Measurements from ENCODE around the gene ADK. TPM values are rescaled to one million over a fixed set of nuclear protein-coding genes. Genes with fewer than 3 reads are reported as not detected.

The ADK gene
- total and polyA plus RNA-seq, 2 experiments from 2014 or later = 39.9 to 53.0 TPM

DNA sequence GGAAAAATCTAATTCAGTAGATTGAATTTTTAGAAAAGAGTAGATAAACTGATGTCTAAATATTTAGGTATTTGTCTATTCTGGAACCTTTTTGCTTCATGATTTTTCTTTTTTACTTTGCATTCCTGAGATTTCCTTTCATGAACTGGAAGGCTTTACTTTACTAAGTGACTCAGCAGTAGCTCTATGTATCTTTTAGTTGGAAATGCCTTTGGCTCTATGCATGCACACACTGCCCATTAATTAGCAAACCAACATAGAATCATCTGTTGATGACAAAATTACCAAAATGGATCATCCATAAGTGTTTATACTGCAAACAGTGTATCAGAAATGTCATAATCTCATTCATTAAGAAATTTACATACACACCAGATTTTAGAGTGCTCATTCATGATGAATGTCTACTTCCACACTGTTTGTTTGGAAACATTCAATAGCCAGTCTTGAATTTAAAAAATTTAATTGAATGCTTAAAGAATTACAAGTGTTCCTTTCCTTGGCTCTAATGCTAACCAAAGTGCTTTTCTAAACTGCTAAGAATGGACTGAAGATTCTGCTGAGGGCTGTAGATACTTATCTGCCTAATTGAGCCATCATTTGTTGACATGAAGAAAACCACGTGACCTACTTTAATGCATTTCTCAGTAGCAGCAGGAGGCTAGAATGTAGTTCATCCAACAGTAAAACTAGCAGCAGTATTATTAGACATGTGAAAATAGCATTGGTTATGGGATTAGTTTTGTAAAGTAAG lies 282.0 kb downstream of the ADK start:
- Histone ChIP-seq H3K4me3 (no peak overlapping the region), H3F3A (replicated peaks; ENCODE audit: low read depth) (no peaks in the 10 kb centered on the region), H3K36me3 (ENCODE audit: insufficient read depth) (no peaks in the 10 kb centered on the region), H3K27me3 (ENCODE audit: insufficient read depth) (no peaks in the 10 kb centered on the region), H3K27ac (ENCODE audit: low read depth) (0 out of 2 replicates have a peak overlapping the region, but pooled peaks have one; percentile 11), H2AFZ (no peak overlapping the region), H3K9me2 (ENCODE audit: insufficient read depth) (no peaks in the 10 kb centered on the region), H4K20me1 (replicated peaks; ENCODE audit: insufficient read depth) (no peaks in the 10 kb centered on the region), H3K4me1 (ENCODE audit: insufficient read depth) (peaks cover 17% of the 10 kb centered on the region), H3K79me2 (replicated peaks; ENCODE audit: insufficient read depth) (no peaks in the 10 kb centered on the region), H3K4me2 (no peak overlapping the region)
- Mint-ChIP-seq H3K9me3 (no peaks in the 10 kb centered on the region), H3K36me3 (ENCODE audit: low read depth) (peaks cover 4% of the 10 kb centered on the region; the same call in 1 of the 3 replicates), H3K27ac (peak overlapping the region; percentile 88), H3K27me3 (ENCODE audit: insufficient read depth, low read depth, poor library complexity) (peaks cover 4% of the 10 kb centered on the region), H3K4me3 (no peak overlapping the region), H3K4me1 (peaks cover 23% of the 10 kb centered on the region)
- no peak for DNase-seq (ENCODE audit: low spot score)
- no peak for ATAC-seq
- no peak for TF ChIP-seq CREB1 (CRISPR knock-in tag; IDR thresholded peaks at IDR 0.05; ENCODE audit: low read depth)
- TF ChIP-seq EZH2 (IDR thresholded peaks at IDR 0.05; ENCODE audit: low read depth, unreplicated experiment) = no peak
- TF ChIP-seq ZNF114 (CRISPR knock-in tag; IDR thresholded peaks at IDR 0.05) = no peak
- no peak for TF ChIP-seq CTCF (conservative IDR thresholded peaks at IDR 0.05; ENCODE audit: low read depth in 2 of 2)
- no peak for TF ChIP-seq STAT1 (IDR thresholded peaks at IDR 0.05; ENCODE audit: unreplicated experiment)
- TF ChIP-seq, protein P1, sequence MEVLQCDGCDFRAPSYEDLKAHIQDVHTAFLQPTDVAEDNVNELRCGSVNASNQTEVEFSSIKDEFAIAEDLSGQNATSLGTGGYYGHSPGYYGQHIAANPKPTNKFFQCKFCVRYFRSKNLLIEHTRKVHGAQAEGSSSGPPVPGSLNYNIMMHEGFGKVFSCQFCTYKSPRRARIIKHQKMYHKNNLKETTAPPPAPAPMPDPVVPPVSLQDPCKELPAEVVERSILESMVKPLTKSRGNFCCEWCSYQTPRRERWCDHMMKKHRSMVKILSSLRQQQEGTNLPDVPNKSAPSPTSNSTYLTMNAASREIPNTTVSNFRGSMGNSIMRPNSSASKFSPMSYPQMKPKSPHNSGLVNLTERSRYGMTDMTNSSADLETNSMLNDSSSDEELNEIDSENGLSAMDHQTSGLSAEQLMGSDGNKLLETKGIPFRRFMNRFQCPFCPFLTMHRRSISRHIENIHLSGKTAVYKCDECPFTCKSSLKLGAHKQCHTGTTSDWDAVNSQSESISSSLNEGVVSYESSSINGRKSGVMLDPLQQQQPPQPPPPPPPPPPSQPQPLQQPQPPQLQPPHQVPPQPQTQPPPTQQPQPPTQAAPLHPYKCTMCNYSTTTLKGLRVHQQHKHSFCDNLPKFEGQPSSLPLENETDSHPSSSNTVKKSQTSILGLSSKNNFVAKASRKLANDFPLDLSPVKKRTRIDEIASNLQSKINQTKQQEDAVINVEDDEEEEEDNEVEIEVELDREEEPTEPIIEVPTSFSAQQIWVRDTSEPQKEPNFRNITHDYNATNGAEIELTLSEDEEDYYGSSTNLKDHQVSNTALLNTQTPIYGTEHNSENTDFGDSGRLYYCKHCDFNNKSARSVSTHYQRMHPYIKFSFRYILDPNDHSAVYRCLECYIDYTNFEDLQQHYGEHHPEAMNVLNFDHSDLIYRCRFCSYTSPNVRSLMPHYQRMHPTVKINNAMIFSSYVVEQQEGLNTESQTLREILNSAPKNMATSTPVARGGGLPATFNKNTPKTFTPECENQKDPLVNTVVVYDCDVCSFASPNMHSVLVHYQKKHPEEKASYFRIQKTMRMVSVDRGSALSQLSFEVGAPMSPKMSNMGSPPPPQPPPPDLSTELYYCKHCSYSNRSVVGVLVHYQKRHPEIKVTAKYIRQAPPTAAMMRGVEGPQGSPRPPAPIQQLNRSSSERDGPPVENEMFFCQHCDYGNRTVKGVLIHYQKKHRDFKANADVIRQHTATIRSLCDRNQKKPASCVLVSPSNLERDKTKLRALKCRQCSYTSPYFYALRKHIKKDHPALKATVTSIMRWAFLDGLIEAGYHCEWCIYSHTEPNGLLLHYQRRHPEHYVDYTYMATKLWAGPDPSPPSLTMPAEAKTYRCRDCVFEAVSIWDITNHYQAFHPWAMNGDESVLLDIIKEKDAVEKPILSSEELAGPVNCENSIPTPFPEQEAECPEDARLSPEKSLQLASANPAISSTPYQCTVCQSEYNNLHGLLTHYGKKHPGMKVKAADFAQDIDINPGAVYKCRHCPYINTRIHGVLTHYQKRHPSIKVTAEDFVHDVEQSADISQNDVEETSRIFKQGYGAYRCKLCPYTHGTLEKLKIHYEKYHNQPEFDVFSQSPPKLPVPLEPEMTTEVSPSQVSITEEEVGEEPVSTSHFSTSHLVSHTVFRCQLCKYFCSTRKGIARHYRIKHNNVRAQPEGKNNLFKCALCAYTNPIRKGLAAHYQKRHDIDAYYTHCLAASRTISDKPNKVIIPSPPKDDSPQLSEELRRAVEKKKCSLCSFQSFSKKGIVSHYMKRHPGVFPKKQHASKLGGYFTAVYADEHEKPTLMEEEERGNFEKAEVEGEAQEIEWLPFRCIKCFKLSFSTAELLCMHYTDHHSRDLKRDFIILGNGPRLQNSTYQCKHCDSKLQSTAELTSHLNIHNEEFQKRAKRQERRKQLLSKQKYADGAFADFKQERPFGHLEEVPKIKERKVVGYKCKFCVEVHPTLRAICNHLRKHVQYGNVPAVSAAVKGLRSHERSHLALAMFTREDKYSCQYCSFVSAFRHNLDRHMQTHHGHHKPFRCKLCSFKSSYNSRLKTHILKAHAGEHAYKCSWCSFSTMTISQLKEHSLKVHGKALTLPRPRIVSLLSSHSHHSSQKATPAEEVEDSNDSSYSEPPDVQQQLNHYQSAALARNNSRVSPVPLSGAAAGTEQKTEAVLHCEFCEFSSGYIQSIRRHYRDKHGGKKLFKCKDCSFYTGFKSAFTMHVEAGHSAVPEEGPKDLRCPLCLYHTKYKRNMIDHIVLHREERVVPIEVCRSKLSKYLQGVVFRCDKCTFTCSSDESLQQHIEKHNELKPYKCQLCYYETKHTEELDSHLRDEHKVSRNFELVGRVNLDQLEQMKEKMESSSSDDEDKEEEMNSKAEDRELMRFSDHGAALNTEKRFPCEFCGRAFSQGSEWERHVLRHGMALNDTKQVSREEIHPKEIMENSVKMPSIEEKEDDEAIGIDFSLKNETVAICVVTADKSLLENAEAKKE (CRISPR knock-in tag; IDR thresholded peaks at IDR 0.05) = no peak
- TF ChIP-seq ZNF331 (CRISPR knock-in tag; IDR thresholded peaks at IDR 0.05; ENCODE audit: low read depth) = no peak
- no peak for TF ChIP-seq POLR2AphosphoS5 (IDR thresholded peaks at IDR 0.05; ENCODE audit: low read depth)
- TF ChIP-seq EZH2phosphoT487 (IDR thresholded peaks at IDR 0.05; ENCODE audit: unreplicated experiment) = no peak
- TF ChIP-seq, protein P2, sequence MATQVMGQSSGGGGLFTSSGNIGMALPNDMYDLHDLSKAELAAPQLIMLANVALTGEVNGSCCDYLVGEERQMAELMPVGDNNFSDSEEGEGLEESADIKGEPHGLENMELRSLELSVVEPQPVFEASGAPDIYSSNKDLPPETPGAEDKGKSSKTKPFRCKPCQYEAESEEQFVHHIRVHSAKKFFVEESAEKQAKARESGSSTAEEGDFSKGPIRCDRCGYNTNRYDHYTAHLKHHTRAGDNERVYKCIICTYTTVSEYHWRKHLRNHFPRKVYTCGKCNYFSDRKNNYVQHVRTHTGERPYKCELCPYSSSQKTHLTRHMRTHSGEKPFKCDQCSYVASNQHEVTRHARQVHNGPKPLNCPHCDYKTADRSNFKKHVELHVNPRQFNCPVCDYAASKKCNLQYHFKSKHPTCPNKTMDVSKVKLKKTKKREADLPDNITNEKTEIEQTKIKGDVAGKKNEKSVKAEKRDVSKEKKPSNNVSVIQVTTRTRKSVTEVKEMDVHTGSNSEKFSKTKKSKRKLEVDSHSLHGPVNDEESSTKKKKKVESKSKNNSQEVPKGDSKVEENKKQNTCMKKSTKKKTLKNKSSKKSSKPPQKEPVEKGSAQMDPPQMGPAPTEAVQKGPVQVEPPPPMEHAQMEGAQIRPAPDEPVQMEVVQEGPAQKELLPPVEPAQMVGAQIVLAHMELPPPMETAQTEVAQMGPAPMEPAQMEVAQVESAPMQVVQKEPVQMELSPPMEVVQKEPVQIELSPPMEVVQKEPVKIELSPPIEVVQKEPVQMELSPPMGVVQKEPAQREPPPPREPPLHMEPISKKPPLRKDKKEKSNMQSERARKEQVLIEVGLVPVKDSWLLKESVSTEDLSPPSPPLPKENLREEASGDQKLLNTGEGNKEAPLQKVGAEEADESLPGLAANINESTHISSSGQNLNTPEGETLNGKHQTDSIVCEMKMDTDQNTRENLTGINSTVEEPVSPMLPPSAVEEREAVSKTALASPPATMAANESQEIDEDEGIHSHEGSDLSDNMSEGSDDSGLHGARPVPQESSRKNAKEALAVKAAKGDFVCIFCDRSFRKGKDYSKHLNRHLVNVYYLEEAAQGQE (IDR thresholded peaks at IDR 0.05; ENCODE audit: unreplicated experiment) = no peak
- no peak for TF ChIP-seq JUNB (IDR thresholded peaks at IDR 0.05; ENCODE audit: unreplicated experiment)
- TF ChIP-seq, protein P3, sequence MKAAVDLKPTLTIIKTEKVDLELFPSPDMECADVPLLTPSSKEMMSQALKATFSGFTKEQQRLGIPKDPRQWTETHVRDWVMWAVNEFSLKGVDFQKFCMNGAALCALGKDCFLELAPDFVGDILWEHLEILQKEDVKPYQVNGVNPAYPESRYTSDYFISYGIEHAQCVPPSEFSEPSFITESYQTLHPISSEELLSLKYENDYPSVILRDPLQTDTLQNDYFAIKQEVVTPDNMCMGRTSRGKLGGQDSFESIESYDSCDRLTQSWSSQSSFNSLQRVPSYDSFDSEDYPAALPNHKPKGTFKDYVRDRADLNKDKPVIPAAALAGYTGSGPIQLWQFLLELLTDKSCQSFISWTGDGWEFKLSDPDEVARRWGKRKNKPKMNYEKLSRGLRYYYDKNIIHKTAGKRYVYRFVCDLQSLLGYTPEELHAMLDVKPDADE (IDR thresholded peaks at IDR 0.05) = no peak
- no peak for TF ChIP-seq NANOG (IDR thresholded peaks at IDR 0.05; ENCODE audit: borderline replicate concordance)
